Mesenchymal stem cell (in vitro differentiated cells and primary cell): ENCODE results near the gene PLXDC1.

ENCODE experiments used
- DNase-seq: peaks from one replicate; pipeline ENCODE4 v3.0.0-alpha.2; 2013
- H2AFZ ChIP-seq: one replicate; pipeline ENCODE4 v1.6.1; 2013; ENCODE audit warnings: low read depth, mild to moderate bottlenecking, control low read depth, inconsistent platforms, low read length, moderate library complexity
- H2AK5ac ChIP-seq: 2 replicates; pipeline ENCODE4 v1.6.1; 2013; ENCODE audit warnings: low read length, moderate library complexity, mild to moderate bottlenecking, inconsistent platforms; ENCODE audit not compliant: severe bottlenecking
- H2BK120ac ChIP-seq: one replicate; pipeline ENCODE4 v1.6.1; 2013; ENCODE audit warnings: low read depth, mild to moderate bottlenecking, inconsistent platforms, low read length, moderate library complexity
- H2BK12ac ChIP-seq, 2 experiments: one replicate each; pipeline ENCODE4 v1.6.1; 2013; ENCODE audit warnings: inconsistent platforms in 2 of 2, low read length in 2 of 2, mild to moderate bottlenecking in 2 of 2, moderate library complexity in 2 of 2, control low read depth in 1 of 2
- H2BK15ac ChIP-seq: one replicate; pipeline ENCODE4 v1.6.1; 2013; ENCODE audit warnings: mild to moderate bottlenecking, low read depth, inconsistent platforms; ENCODE audit not compliant: poor library complexity, severe bottlenecking
- H2BK5ac ChIP-seq: 2 replicates; pipeline ENCODE4 v1.6.1; 2013; ENCODE audit warnings: low read depth, mild to moderate bottlenecking, low read length, control low read depth, inconsistent platforms; ENCODE audit not compliant: poor library complexity, severe bottlenecking
- H3K14ac ChIP-seq, 2 experiments: one replicate each; pipeline ENCODE4 v1.6.1; 2013; ENCODE audit warnings: inconsistent platforms in 2 of 2, low read length in 2 of 2, control low read depth in 1 of 2, mild to moderate bottlenecking in 1 of 2, moderate library complexity in 1 of 2
- H3K18ac ChIP-seq, 2 experiments: one replicate each; pipeline ENCODE4 v1.6.1; 2013; ENCODE audit warnings: inconsistent platforms in 2 of 2, low read length in 2 of 2, control low read depth in 1 of 2, low read depth in 1 of 2, mild to moderate bottlenecking in 1 of 2
- H3K23ac ChIP-seq, 2 experiments: one replicate each; pipeline ENCODE4 v1.6.1; 2013; ENCODE audit warnings: inconsistent platforms in 2 of 2, low read length in 2 of 2, mild to moderate bottlenecking in 2 of 2, moderate library complexity in 2 of 2, control low read depth in 1 of 2
- H3K27ac ChIP-seq: 2 replicates; pipeline ENCODE4 v1.5.1; 2013; ENCODE audit warnings: mild to moderate bottlenecking, moderate library complexity, low read length, control low read depth, inconsistent platforms; ENCODE audit not compliant: poor library complexity, severe bottlenecking
- H3K27me3 ChIP-seq, 2 experiments: 2 replicates each; pipeline versions ENCODE4 v1.6.1 to v1.7.0; 2013; ENCODE audit warnings: low read length in 2 of 2, mild to moderate bottlenecking in 2 of 2, moderate library complexity in 2 of 2, control low read depth in 1 of 2, inconsistent platforms in 1 of 2; ENCODE audit not compliant: control insufficient read depth in 1 of 2, insufficient read depth in 1 of 2
- H3K36me3 ChIP-seq, 2 experiments: 2 replicates each; pipeline versions ENCODE4 v1.6.1 to v1.7.0; 2013; ENCODE audit warnings: low read length in 2 of 2, control low read depth in 1 of 2, inconsistent platforms in 1 of 2, low read depth in 1 of 2, mild to moderate bottlenecking in 1 of 2; ENCODE audit not compliant: insufficient read depth in 2 of 2, control insufficient read depth in 1 of 2
- H3K4ac ChIP-seq, 2 experiments: one replicate each; pipeline ENCODE4 v1.6.1; 2013; ENCODE audit warnings: inconsistent platforms in 2 of 2, low read length in 2 of 2, mild to moderate bottlenecking in 2 of 2, moderate library complexity in 2 of 2, control low read depth in 1 of 2, low read depth in 1 of 2
- H3K4me1 ChIP-seq: 2 replicates; pipeline ENCODE4 v1.6.1; 2013; ENCODE audit warnings: low read depth, low read length, control low read depth; ENCODE audit not compliant: control insufficient read depth, insufficient read depth
- H3K4me2 ChIP-seq: 2 replicates; pipeline ENCODE4 v1.6.1; 2013; ENCODE audit warnings: low read length, mild to moderate bottlenecking, inconsistent platforms; ENCODE audit not compliant: poor library complexity, severe bottlenecking
- H3K4me3 ChIP-seq, 2 experiments: 2 replicates each; pipeline versions ENCODE4 v1.5.1 to v1.7.0; 2013; ENCODE audit warnings: low read length in 2 of 2, mild to moderate bottlenecking in 2 of 2, control low read depth in 1 of 2, low read depth in 1 of 2; ENCODE audit not compliant: insufficient read depth in 1 of 2
- H3K79me1 ChIP-seq: replicated peaks from 2 replicates; pipeline ENCODE4 v1.6.1; 2013; ENCODE audit warnings: mild to moderate bottlenecking, control low read depth, low read length, inconsistent platforms; ENCODE audit not compliant: poor library complexity, severe bottlenecking
- H3K9ac ChIP-seq: 2 replicates; pipeline ENCODE4 v1.7.0; 2013; ENCODE audit warnings: mild to moderate bottlenecking, low read length, moderate library complexity
- H3K9me3 ChIP-seq: 2 replicates; pipeline ENCODE4 v1.7.0; 2013; ENCODE audit warnings: mild to moderate bottlenecking, low read length; ENCODE audit not compliant: control insufficient read depth
- H4K8ac ChIP-seq: one replicate; pipeline ENCODE4 v1.6.1; 2013; ENCODE audit warnings: inconsistent platforms, mild to moderate bottlenecking, low read length, moderate library complexity
- H4K91ac ChIP-seq: one replicate; pipeline ENCODE4 v1.6.1; 2013; ENCODE audit warnings: mild to moderate bottlenecking, low read length, inconsistent platforms
- WGBS: methylation state at CpG from one replicate; pipeline ENCODE4 v1.1.7; 2013; ENCODE audit warnings: mixed read lengths; 5-methylcytosine and 5-hydroxymethylcytosine counted together

The PLXDC1 gene

GRCh38 chr17:39187152-39187830 lies 35.9 kb upstream of the PLXDC1 start:
- Histone ChIP-seq H2AK5ac (no peak overlapping the region), H3K9ac (no peak overlapping the region), H3K27me3 (no peaks in the 10 kb centered on the region), H3K18ac (no peak overlapping the region), H3K9me3 (no peaks in the 10 kb centered on the region), H3K36me3 (peaks cover 70 to 76% of the 10 kb centered on the region in 2 experiments), H2BK5ac (no peak overlapping the region), H2BK15ac (no peak overlapping the region), H3K4me3 (no peak overlapping the region), H3K4ac (no peak overlapping the region), H3K27ac (no peak overlapping the region), H4K8ac (no peak overlapping the region), H3K23ac (no peak overlapping the region), H3K4me2 (no peak overlapping the region), H2AFZ (no peak overlapping the region), H2BK120ac (no peak overlapping the region), H4K91ac (no peak overlapping the region), H3K79me1 (peaks cover 7% of the 10 kb centered on the region), H2BK12ac (no peak overlapping the region), H3K4me1 (no peaks in the 10 kb centered on the region), H3K14ac (no peak overlapping the region)
- WGBS: 93% methylated on average over 9 of the region's 9 CpGs
- DNase-seq: no peak

GRCh38 chr17:39186481-39187002 lies 35.1 kb upstream of the PLXDC1 start:
- H3K9me3 ChIP-seq: no peaks in the 10 kb centered on the region

GRCh38 chr17:39183720-39184119 lies 32.3 kb upstream of the PLXDC1 start:
- H2BK12ac ChIP-seq: no peak overlapping the region
- H3K4me2 ChIP-seq: no peak overlapping the region
- H4K8ac ChIP-seq: no peak overlapping the region
- no peak overlapping the region for H2BK15ac ChIP-seq
- no peak overlapping the region for H4K91ac ChIP-seq
- no peak overlapping the region for H2AFZ ChIP-seq
- no peaks in the 10 kb centered on the region for H3K9me3 ChIP-seq
- no peak overlapping the region for H2BK5ac ChIP-seq
- H3K14ac ChIP-seq: no peak overlapping the region
- H2AK5ac ChIP-seq: no peak overlapping the region
- 92% methylated on average over 4 of the region's 10 CpGs for WGBS
- H3K4me3 ChIP-seq: no peak overlapping the region
- H2BK120ac ChIP-seq: no peak overlapping the region
- H3K4ac ChIP-seq: no peak overlapping the region
- H3K23ac ChIP-seq: no peak overlapping the region
- H3K79me1 ChIP-seq: peaks cover 2% of the 10 kb centered on the region
- H3K4me1 ChIP-seq: no peaks in the 10 kb centered on the region
- H3K18ac ChIP-seq: no peak overlapping the region
- H3K36me3 ChIP-seq: peaks cover 66 to 71% of the 10 kb centered on the region in 2 experiments
- no peak for DNase-seq
- H3K27ac ChIP-seq: no peak overlapping the region
- H3K9ac ChIP-seq: no peak overlapping the region
- no peaks in the 10 kb centered on the region for H3K27me3 ChIP-seq

More at GRCh38 chr17:39186481-39187002, 35.1 kb upstream of the PLXDC1 start:
- H3K27me3 ChIP-seq: no peaks in the 10 kb centered on the region
- H4K8ac ChIP-seq: no peak overlapping the region
- no peak overlapping the region for H3K27ac ChIP-seq
- H3K9ac ChIP-seq: no peak overlapping the region
- no peak overlapping the region for H3K4ac ChIP-seq
- peaks cover 67 to 69% of the 10 kb centered on the region in 2 experiments for H3K36me3 ChIP-seq
- H2BK120ac ChIP-seq: no peak overlapping the region
- H3K79me1 ChIP-seq: peaks cover 2% of the 10 kb centered on the region
- 98% methylated on average over 12 of the region's 15 CpGs for WGBS
- no peak overlapping the region for H2BK15ac ChIP-seq
- H3K4me3 ChIP-seq: no peak overlapping the region
- DNase-seq: no peak
- H2AFZ ChIP-seq: no peak overlapping the region
- no peak overlapping the region for H2BK12ac ChIP-seq
- no peak overlapping the region for H2BK5ac ChIP-seq
- H3K4me2 ChIP-seq: no peak overlapping the region
- no peak overlapping the region for H3K23ac ChIP-seq
- H3K18ac ChIP-seq: no peak overlapping the region
- H4K91ac ChIP-seq: no peak overlapping the region
- H3K14ac ChIP-seq: no peak overlapping the region
- no peak overlapping the region for H2AK5ac ChIP-seq
- no peaks in the 10 kb centered on the region for H3K4me1 ChIP-seq

DNA sequence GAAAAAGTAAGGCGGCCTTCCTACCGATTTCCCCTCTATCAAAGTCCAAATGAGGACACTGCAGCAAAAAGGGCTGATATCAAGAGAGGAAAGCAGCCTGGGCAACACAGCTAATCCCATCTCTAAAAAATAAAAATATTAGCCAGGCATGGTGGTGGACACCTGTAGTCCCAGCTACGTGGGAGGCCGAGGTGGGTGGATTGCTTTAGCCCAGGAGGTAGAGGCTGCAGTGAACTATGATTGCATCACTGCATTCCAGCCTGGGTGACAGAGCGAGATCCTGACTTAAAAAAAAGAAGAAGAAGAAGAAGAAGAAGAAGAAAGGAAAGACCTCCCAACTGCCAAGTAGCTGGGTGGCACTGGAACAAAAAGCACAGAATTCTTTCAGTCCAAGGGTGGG lies 31.6 kb upstream of the PLXDC1 start:
- no peak overlapping the region for H2BK15ac ChIP-seq

More for the DNA sequence above, 31.6 kb upstream of the PLXDC1 start:
- Histone ChIP-seq H2BK5ac (no peak overlapping the region), H3K9me3 (no peaks in the 10 kb centered on the region), H3K36me3 (peaks cover 65 to 67% of the 10 kb centered on the region in 2 experiments), H3K18ac (no peak overlapping the region), H3K14ac (no peak overlapping the region), H3K4me3 (no peak overlapping the region), H4K8ac (no peak overlapping the region), H3K27ac (no peak overlapping the region), H3K4ac (no peak overlapping the region), H2BK12ac (no peak overlapping the region), H3K9ac (no peak overlapping the region), H3K23ac (no peak overlapping the region), H4K91ac (no peak overlapping the region), H2AK5ac (no peak overlapping the region), H3K4me2 (no peak overlapping the region), H3K27me3 (no peaks in the 10 kb centered on the region), H2AFZ (no peak overlapping the region), H3K4me1 (no peaks in the 10 kb centered on the region), H3K79me1 (peaks cover 2% of the 10 kb centered on the region), H2BK120ac (no peak overlapping the region)
- DNase-seq: no peak
- 98% methylated on average over 5 of the region's 5 CpGs for WGBS
